GM10847 (cell line): Measurements from ENCODE around the gene IRGM.

Source experiments
- POLR2A ChIP-seq: IDR thresholded peaks from 2 replicates; pipeline ENCODE4 v1.6.1; 2011; ENCODE audit not compliant: insufficient read length; ENCODE audit errors: extremely low read depth

The IRGM gene

DNA sequence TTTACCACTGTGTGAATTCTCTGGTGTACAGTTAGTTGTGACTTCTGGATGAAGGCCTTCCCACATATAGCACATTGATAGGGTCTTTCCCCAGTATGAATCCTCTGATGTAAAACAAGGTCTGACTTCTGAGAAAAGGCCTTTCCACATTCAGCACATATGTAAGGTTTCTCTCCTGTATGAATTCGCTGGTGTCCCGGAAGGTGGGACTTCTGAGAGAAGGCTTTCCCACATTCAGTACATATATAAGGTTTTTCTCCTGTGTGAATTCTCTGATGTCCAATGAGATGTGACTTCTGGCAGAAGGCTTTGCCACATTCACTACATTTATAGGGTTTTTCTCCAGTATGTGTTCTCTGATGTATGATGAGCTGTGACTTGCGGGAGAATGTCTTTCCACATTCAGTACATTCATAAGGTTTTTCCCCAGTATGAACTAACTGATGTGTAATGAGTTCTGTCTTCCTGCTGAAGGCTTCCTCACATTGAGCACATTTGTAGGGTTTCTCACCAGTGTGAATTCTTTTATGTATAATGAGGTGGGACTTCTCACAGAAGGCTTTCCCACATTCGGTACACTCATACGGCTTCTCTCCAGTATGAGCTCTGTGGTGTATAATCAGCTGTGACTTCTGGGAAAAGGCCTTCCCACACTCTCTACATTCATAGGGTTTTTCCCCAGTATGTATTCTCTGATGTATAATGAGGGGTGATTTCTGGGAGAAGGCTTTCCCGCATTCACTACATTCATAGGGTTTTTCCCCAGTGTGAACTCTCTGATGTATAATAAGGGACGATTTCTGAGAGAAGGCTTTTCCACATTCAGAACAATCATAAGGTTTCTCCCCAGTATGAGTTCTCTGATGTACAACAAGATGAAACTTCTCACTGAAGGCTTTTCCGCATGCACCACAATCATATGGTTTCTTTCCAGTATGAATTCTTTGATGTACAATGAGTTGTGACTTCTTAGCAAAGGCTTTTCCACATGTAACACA lies 49.4 kb downstream of the IRGM start:
- no peak for TF ChIP-seq POLR2A
